Glomerular endothelial cell (primary cell): ENCODE results near the gene RYR3. TPM values are rescaled to one million over a fixed set of nuclear protein-coding genes. Genes with fewer than 3 reads are reported as not detected.

ENCODE experiments used
- DNase-seq: peaks from one replicate; pipeline ENCODE4 v3.0.0-alpha.2; 2011; ENCODE audit warnings: low read depth, low spot score; ENCODE audit errors: extremely low read depth
- total RNA-seq: library from RNA; depleted of rRNA; stranded (reverse); fragments of >200 nt; gene quantifications from 2 replicates; pipeline ENCODE4 v1.2.3, GENCODE V29; 2015

The RYR3 gene
- total RNA-seq, 1 donor from 2014 or later, result not detected

DNA sequence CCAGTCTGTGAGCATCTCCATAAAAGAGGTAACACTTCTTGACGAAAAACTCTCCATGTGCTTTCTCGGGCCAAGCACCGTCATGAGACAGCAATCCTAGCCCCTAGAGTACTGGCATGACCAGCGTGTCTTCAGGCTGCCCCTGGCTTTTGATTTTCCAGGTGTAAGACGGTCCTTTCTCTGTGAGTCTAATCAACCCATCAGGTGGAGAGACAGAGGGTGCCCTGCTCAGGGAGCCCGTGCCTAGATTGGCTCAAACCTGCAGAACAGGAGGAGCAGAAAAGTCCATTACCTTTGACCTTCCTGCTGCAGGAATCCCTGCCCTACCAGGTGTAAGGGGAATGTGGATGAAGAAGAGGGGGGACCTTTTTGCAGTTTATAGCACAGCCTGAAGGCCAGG, 548.1 kb downstream of the RYR3 start:
- DNase-seq, result no peak

DNA sequence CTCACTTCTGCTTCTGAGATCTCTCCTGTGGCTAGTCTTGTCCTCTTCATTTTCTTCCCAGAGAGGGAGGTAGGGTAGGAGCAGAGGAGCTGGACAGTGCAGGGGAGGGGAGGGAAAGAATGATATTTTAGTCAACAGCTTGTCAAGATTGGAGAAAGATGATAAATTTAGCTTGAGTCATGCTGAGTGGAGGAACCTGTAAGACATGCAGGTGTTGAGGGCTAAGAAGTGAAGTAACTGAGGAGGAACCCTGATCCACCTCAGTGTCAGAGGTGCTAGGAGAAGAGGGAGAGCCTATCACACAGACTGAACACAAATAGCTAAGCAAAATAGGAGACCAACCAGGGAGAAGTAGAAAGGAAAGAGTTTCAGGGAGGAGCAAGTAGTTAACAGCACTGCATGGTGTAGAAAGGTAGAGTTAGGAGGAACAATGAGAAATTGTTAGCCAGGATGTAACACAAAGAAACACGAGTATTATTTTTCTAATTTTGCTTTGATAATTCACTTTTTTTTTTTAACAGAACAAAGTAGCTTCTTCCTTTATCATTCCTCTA, 549.3 kb downstream of the RYR3 start:
- no peak for DNase-seq

DNA sequence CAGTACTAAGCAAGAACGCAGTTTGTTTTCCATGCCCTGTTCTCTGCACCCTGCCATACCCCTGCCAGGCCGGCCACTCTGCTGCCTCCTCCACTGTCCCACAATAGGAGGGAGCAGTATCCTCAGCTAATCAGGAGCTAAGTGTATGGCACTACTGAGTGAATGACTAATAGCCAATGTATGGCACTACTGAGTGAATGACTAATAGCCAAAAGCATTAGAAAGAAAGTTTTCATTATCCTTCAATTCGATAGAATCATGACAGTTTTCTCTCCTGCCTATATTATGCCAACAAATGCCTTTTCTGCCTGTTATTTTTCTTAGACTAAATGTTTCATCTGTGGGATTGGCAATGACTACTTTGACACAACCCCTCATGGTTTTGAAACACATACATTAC, 550.0 kb downstream of the RYR3 start:
- no peak for DNase-seq

DNA sequence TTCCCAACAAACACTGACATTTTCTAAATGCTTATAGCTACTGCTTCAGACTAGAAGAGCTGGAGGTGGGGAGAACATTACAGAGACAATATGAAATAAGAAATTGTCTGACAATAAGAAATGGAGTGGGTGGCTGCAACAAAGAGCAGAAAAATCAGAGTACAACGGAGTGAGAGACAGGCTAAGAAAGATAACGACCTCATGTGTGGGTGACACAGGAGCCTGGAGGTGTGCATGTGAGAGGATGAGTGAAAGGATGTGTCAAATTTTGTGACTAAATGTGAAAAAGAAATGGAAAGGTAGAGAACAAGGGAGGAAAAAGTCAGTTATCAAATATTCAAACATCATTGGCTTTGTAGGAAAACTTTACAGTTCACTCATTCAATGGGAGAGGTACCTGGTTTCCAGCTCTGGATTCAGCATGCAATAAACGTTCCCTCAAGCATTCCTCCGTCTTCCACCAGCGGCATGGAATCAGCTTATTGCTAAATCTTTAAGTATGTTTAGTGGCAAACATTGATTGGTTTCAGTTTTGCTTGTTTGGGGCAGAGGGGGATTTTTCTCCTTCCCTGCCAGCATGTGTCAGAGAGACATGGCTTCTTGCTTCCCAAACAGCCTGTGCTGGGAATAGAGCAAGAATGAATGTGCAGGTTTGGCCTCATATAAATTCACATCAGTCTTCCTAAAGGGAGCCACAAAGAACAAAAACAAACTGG, 553.8 kb downstream of the RYR3 start:
- DNase-seq, result no peak

DNA sequence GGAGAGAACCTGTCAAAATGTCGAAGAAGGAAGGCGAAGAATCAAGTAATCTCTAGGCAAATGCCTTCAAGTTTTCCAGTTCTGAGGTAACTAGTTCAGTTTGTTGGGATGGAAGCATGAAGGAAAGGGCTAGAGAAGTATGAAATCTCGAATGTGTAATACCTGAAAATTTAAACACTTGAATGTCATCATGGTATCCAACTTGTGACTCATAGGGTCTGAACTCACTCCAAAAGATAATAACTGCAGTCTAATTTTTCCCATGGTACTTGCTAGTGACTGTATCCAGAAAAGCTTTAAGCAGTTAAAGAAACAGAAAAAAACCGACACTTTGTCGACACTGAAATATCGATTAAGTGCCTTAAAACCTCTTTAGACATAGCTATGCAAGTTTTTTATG, 554.6 kb downstream of the RYR3 start:
- DNase-seq, result no peak

DNA sequence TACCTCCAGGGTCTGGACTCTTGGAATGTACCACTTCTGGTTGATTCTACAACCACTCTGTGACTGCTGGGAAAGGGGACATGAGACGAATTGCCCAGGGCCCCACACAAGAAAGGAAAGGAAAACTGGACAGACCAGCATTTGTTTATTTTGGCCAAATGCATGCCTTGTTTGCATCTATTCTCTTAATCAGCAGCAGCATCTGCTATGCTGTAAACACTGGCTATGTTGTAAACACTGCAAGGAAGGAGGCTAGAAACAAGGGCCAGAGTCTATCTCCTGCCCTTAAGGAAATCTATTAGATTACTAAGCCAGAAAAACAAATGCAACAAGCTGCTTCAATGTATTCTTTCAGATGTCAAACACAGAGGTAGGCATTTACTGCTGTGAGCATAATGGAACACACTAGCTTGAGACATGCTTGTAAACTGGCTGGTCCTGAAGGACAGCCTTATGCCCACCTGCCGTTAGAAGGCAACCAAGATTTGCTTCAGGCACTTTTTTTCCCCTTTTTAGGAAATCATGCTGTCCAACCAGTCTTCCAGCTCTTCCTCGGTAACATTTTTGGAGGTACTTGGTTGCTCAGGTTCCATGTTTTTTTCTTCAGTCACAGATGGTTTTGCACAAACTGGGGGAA, 555.5 kb downstream of the RYR3 start:
- no peak for DNase-seq

DNA sequence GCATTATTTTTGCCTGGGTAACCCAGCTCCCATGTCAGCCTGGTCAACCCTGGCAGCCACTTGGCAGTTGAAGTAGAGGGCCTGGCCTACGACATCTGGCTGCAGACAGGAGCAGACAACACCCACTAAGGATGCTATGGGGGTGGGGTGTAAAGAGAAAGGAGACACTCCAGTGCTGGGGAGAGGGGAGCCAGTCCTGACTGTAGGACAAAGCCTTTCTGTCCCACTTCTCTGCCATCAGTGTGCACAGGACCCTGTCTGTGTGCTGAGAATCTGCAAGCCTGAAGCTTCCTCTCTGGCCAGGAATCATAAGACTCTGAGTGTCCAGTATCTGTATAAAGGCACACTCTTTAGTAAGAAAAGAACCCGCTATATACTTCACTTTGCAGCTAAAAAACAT, 561.2 kb downstream of the RYR3 start:
- no peak for DNase-seq

DNA sequence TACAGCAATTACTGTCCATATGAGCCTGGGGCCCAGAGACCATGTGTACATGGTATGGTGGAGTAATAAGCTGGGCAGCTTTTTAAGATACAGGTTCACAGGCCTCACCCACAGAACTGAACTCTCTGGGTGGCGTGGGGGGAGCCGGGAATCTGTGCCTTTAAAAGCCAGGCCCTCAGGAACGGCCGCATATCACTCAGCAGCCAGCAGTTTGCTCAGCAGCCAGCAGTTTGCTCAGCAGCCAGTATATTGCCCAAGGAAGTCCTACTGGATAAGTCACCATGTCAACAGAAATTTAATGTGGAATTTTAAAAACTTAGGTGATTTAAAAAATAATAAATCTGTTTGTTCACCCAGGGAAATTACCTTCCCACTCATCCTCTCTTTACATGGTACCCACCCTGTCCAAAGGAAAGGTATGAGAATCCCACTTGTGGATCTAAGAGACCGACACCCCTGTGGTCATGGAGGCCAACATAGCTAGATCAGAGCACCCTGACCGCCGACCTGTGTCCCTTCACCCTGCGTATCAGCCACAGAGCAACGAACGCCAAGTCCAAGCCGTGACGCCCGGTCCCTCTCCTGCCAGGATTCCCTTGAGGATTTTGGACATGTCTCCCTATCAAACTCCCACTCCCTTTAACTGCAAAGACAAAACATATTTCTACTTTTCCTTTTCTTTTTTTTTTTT, 561.8 kb downstream of the RYR3 start:
- DNase-seq, result no peak

DNA sequence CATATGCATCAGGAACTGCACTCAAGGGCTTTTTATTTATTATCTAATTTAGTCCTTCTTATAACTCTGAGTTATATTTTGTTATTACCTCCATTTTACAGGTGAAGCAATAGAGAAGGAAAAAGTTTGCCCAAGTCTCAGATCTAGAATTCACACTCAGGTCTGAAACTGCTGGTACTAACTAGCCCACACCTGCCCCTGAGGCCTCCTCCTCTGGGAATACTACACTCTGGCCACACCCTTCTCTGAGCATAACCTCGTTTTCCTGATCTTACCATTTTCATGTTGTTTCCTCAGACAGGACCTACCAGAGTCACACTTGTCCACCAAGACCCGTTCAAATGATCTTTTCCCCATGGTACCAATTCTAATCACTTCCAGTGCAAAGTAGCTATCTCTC, 563.4 kb downstream of the RYR3 start:
- DNase-seq, result no peak

DNA sequence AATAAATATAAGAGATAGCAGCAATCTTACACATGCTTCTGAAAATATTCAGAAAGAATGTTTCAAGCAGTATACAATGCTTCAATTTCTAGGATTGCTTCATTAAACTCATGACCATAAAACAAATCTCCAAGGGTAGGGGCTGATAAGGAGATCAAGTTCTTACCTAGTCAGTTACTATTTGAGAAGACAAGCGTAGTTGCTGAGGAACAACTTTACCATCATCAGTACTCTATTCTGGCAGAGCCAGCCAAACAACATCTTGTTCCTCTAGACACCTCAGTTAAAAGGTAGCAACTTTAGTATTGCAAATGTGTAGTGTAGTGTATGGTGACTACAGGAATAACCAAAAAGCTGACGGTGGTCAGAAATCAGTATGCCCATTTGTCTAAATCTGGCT, 572.2 kb downstream of the RYR3 start:
- no peak for DNase-seq

DNA sequence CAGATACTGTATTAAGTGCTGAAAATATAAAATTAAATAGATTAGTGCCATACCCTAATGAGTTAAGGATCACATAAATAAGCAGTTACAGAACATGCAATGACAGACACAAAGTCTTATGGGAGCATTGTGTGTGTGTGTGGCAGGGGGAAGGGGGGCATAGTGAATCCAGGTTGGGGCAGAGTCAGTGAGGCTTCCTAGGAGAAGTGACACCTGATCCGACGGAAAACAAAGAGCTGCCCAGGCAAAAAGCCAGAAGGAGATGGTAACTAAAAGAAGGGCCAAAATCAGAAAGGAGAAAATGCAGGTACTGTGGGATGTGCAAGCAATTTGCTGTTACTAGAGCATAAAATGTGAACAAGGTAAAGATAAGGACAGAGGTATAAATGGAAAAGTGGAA, 577.4 kb downstream of the RYR3 start:
- DNase-seq, result no peak

DNA sequence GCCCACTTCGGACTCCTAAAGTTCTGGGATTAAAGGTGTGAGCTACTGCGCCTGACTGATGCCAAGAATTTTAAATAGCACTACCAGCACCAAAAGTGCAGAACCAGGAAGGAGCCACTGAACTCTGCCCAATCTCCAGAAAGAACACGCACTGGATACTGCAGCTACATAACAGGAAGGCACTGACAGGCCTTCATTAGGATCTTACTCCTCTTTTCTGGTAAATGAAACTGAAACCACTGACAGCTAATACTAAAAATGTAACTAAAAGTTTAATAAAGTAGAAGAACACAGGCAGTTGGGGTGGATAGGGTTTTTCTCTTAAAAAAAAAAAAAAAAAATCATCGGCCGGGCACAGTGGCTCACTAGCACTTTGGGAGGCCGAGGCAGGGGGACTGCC, 583.4 kb downstream of the RYR3 start:
- no peak for DNase-seq

DNA sequence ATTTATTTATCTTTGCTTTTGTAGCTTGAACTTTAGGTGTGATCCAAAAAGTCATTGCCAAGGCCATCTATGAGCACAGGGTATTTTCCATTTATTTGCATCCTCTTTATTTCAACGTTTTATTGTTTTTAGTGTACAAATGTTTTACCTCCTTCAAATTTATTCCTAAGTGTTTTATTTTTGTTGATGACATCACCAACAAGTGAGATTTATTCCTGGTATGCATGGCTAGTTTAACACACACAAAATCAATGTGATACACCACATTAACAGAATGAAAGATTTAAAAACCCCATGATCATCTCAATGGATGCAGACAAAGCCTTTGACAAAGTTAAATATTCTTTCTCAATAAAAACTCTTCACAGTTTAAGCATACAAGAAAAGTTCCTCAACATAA, 591.3 kb downstream of the RYR3 start:
- no peak for DNase-seq

DNA sequence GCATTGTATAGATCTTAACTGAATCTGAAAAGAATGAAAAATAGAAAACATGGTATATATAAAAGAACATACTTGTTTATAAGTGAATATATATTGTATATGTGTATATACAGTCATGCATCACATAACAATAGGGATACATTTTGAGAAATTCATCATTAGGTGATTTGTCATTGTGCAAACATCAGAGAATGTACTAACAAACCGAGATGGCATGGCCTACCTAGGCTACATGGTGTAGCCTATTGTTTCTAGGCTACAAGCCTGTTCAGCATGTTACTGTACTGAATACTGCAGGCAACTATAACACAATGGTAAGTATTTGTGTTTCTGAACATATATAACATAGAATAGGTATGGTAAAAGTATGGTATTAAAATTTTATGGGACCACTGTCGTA, 592.9 kb downstream of the RYR3 start:
- no peak for DNase-seq

DNA sequence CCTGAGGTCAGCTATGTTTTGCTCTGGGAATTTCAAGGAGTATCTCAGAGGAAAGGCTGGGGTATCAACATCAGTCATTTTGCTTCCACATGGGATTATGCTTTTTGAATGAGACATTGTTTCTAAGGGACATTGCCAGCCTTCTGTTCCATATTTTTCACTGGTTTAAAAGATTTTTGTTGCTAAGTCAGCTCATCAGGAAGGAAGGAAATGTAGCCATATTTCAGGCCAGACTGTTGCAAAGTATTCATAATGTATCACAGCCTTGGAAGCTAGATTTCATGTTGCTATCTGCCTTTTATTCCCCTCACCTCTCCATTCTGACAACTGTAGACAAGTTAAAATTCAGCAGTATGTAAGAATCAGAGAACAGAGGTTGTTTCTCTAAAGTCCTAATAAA, 596.6 kb downstream of the RYR3 start:
- DNase-seq, result no peak

DNA sequence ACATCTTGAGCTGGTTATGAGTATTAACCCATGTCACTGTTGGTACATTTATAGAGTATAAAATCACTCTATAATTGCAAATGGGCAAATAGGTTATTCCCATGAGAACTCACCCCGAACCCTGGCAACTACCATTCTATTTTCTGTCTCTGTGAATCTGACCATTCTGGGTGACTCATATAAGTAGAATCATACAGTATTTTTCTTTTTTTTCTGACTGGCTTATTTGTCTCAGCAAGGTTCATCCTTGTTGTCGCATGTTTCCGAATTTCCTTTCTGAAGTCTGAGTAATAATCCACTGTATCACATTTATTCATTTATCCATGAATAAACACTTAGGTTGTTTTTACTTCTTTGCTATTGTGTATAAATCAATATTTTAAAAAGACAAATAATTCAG, 597.6 kb downstream of the RYR3 start:
- DNase-seq, result no peak

DNA sequence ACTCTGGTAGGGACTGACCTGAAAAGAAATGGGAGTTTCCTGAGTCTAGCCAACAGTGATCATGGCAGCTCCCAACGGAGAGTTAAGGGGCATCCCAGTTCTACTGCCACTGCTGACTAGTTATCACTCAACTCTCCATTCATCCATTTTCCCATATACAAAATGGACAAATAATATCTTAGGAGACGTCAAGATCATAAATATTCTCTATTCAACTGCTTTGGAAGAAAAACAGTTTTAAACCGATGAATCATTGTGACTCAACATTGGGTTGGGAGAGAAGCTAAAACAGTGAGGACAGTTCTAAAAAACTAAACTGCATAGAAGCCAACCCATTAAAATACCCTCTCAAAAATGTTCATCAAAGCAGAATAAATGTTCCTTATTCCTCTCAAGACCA, 600.0 kb downstream of the RYR3 start:
- no peak for DNase-seq

DNA sequence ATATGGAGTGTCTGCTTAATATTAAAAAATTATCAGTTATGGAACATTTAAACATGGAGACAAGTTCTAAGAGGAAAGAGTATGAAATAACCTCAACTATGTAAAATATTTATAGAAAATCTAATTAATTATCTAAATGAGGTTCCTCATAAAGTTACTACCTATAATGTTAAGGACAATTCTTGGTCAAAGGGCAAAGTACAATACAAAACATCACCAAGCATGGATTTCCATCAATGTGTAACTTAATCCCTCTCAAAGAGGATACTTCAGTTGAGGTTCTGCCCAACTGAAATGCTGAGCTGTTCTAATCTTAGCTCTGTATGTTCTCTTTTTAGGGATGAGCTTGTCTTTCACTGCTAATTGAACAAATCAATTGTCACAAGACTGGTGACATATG, 601.6 kb downstream of the RYR3 start:
- DNase-seq, result no peak

DNA sequence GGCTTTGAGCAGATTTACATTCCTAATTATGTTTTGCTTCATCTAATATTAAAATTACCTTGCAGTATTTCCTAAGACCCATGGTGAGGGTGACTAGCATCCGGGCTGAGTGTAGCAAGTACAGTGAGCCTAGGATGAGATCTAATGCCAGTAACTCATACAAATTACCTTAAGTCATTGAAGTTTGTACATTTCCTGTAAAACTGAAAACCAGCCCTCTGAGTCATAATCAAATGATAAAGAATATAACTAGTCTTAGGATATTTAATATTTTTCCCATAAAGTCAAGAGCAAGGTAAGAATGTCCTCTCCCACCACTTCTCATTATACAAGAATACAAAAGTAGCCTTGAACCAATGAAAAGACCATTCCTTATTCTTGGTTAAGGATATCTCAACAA, 602.7 kb downstream of the RYR3 start:
- DNase-seq, result no peak
